DOHH2 (cell line): Measurements from ENCODE around the gene RAMP3.

ENCODE experiments used
- H3F3A ChIP-seq: fragments of 200-600 bp; sonication (generic), shearing (Covaris generic); 2 replicates; pipeline ENCODE4 v1.6.0; 2016; ENCODE audit warnings: antibody characterized with exemption, mild to moderate bottlenecking; ENCODE audit not compliant: control insufficient read depth, insufficient read depth
- H3K27ac ChIP-seq: fragments of 200-600 bp; sonication (generic); 2 replicates; pipeline ENCODE4 v1.5.1; 2014; ENCODE audit warnings: low read depth, mild to moderate bottlenecking, low read length, moderate library complexity
- H3K27me3 ChIP-seq: fragments of 200-600 bp; sonication (generic); 2 replicates; pipeline ENCODE4 v1.6.1; 2014; ENCODE audit warnings: mild to moderate bottlenecking, low read length, mixed read lengths; ENCODE audit not compliant: control insufficient read depth
- H3K36me3 ChIP-seq: fragments of 200-600 bp; sonication (generic); 2 replicates; pipeline ENCODE4 v1.6.1; 2014; ENCODE audit warnings: mild to moderate bottlenecking, low read length, moderate library complexity, mixed read lengths; ENCODE audit not compliant: control insufficient read depth
- H3K4me1 ChIP-seq: fragments of 200-600 bp; sonication (generic); 2 replicates; pipeline ENCODE4 v1.6.1; 2014; ENCODE audit warnings: mild to moderate bottlenecking, low read length, mixed read lengths; ENCODE audit not compliant: control insufficient read depth
- H3K4me2 ChIP-seq: fragments of 200-600 bp; sonication (generic); 2 replicates; pipeline ENCODE4 v1.6.0; 2014; ENCODE audit warnings: mild to moderate bottlenecking, low read length, moderate library complexity
- H3K4me3 ChIP-seq: fragments of 200-600 bp; sonication (generic); 2 replicates; pipeline ENCODE4 v1.5.1; 2014; ENCODE audit warnings: mild to moderate bottlenecking, low read length, mixed read lengths
- H3K79me2 ChIP-seq: fragments of 200-600 bp; sonication (generic); 2 replicates; pipeline ENCODE4 v1.6.1; 2014; ENCODE audit warnings: mild to moderate bottlenecking, low read length, mixed read lengths; ENCODE audit not compliant: control insufficient read depth
- H3K9me2 ChIP-seq: fragments of 200-600 bp; sonication (generic); replicated peaks from 2 replicates; pipeline ENCODE4 v1.6.1; 2014; ENCODE audit warnings: mild to moderate bottlenecking, low read length, mixed read lengths; ENCODE audit not compliant: control insufficient read depth
- H3K9me3 ChIP-seq: fragments of 200-600 bp; sonication (generic); 2 replicates; pipeline ENCODE4 v1.6.1; 2014; ENCODE audit warnings: antibody characterized with exemption, low read length, mixed read lengths; ENCODE audit not compliant: control insufficient read depth, insufficient read depth
- H4K20me1 ChIP-seq: fragments of 200-600 bp; sonication (generic); 2 replicates; pipeline ENCODE4 v1.6.0; 2014; ENCODE audit warnings: low read depth, mild to moderate bottlenecking, antibody characterized with exemption, low read length, moderate library complexity; ENCODE audit not compliant: control insufficient read depth, insufficient read depth
- CTCF ChIP-seq: fragments of 200-600 bp; sonication (generic); IDR thresholded peaks from one replicate; pipeline ENCODE4 v1.5.1; 2014; ENCODE audit warnings: antibody characterized with exemption, mild to moderate bottlenecking, low read depth, low read length; ENCODE audit not compliant: poor library complexity, severe bottlenecking
- EZH2phosphoT487 ChIP-seq: fragments of 200-600 bp; sonication (generic); IDR thresholded peaks from 2 replicates; pipeline ENCODE4 v1.6.1; 2017; ENCODE audit warnings: borderline replicate concordance, mild to moderate bottlenecking, antibody characterized with exemption, low read length, moderate library complexity, mixed read lengths

The RAMP3 gene

GRCh38 chr7:45217358-45217757 is 59.8 kb downstream of the RAMP3 start:
- H4K20me1 ChIP-seq, result 0 out of 2 replicates have a peak, but pooled peaks cover 3% of the 10 kb centered on the region
- H3F3A ChIP-seq, result no peaks in the 10 kb centered on the region
- no peaks in the 10 kb centered on the region for H3K79me2 ChIP-seq
- no peaks in the 10 kb centered on the region for H3K36me3 ChIP-seq
- TF ChIP-seq CTCF (no peak), EZH2phosphoT487 (no peak)
- peaks cover 28% of the 10 kb centered on the region for H3K27me3 ChIP-seq
- no peak overlapping the region for H3K4me2 ChIP-seq
- no peaks in the 10 kb centered on the region for H3K9me3 ChIP-seq
- H3K4me3 ChIP-seq, result no peak overlapping the region
- no peaks in the 10 kb centered on the region for H3K4me1 ChIP-seq
- no peak overlapping the region for H3K27ac ChIP-seq
- no peaks in the 10 kb centered on the region for H3K9me2 ChIP-seq

GRCh38 chr7:45219130-45219529 is 61.5 kb downstream of the RAMP3 start:
- Histone ChIP-seq H3K27me3 (peaks cover 26% of the 10 kb centered on the region), H3K36me3 (no peaks in the 10 kb centered on the region), H3F3A (no peaks in the 10 kb centered on the region), H3K9me3 (no peaks in the 10 kb centered on the region), H3K9me2 (no peaks in the 10 kb centered on the region), H4K20me1 (0 out of 2 replicates have a peak, but pooled peaks cover 3% of the 10 kb centered on the region), H3K4me2 (no peak overlapping the region), H3K4me1 (no peaks in the 10 kb centered on the region), H3K4me3 (no peak overlapping the region), H3K79me2 (no peaks in the 10 kb centered on the region), H3K27ac (no peak overlapping the region)
- TF ChIP-seq CTCF, result no peak
- TF ChIP-seq EZH2phosphoT487, result no peak

- Histone ChIP-seq H3K79me2 (no peaks in the 10 kb centered on the region), H4K20me1 (0 out of 2 replicates have a peak, but pooled peaks cover 3% of the 10 kb centered on the region), H3K4me3 (no peak overlapping the region), H3K4me2 (no peak overlapping the region), H3K27me3 (peaks cover 18% of the 10 kb centered on the region; the same call in 1 of the 2 replicates), H3K9me2 (no peaks in the 10 kb centered on the region), H3F3A (no peaks in the 10 kb centered on the region), H3K27ac (no peak overlapping the region), H3K36me3 (no peaks in the 10 kb centered on the region), H3K9me3 (no peaks in the 10 kb centered on the region), H3K4me1 (no peaks in the 10 kb centered on the region)
- TF ChIP-seq EZH2phosphoT487, result no peak
- no peak for TF ChIP-seq CTCF
These were observed 62.3 kb downstream of the RAMP3 start for GRCh38 chr7:45219801-45220435.
